Neutrophil (primary cell): ENCODE results near the gene UBE2D3.

ENCODE experiments used
- H3K27ac ChIP-seq: fragments of 200-600 bp; sonication (generic); 2 replicates; pipeline ENCODE4 v1.5.1; 2016; ENCODE audit warnings: mild to moderate bottlenecking, moderate library complexity
- H3K27me3 ChIP-seq: fragments of 200-600 bp; sonication (generic); 2 replicates; pipeline ENCODE4 v1.6.0; 2016; ENCODE audit warnings: mild to moderate bottlenecking
- H3K36me3 ChIP-seq: fragments of 200-600 bp; sonication (generic); 2 replicates; pipeline ENCODE4 v1.5.1; 2017
- H3K4me1 ChIP-seq, 2 experiments: fragments of 200-600 bp in 1 of 2; sonication (generic) in 1 of 2; 1 replicate in 1 of 2; 2 replicates in 1 of 2; pipeline versions ENCODE4 v1.5.1 to v1.6.1; 2013 to 2016; ENCODE audit warnings: low read depth in 1 of 2, low read length in 1 of 2, mild to moderate bottlenecking in 1 of 2, moderate library complexity in 1 of 2; ENCODE audit not compliant: control insufficient read depth in 1 of 2, insufficient read depth in 1 of 2
- H3K4me3 ChIP-seq, 2 experiments: fragments of 200-600 bp in 1 of 2; sonication (generic) in 1 of 2; 1 replicate in 1 of 2; 2 replicates in 1 of 2; pipeline ENCODE4 v1.5.1; 2013 to 2016; ENCODE audit warnings: low read depth in 1 of 2, low read length in 1 of 2, mild to moderate bottlenecking in 1 of 2, moderate library complexity in 1 of 2
- H3K9me3 ChIP-seq: fragments of 200-600 bp; sonication (generic); 2 replicates; pipeline ENCODE4 v1.5.1; 2016
- TF ChIP-seq, protein P1 (sequence below): fragments of 200-600 bp; sonication (generic); IDR thresholded peaks from 2 replicates; pipeline ENCODE4 v1.5.1; 2016; ENCODE audit warnings: antibody characterized with exemption

The UBE2D3 gene

DNA sequence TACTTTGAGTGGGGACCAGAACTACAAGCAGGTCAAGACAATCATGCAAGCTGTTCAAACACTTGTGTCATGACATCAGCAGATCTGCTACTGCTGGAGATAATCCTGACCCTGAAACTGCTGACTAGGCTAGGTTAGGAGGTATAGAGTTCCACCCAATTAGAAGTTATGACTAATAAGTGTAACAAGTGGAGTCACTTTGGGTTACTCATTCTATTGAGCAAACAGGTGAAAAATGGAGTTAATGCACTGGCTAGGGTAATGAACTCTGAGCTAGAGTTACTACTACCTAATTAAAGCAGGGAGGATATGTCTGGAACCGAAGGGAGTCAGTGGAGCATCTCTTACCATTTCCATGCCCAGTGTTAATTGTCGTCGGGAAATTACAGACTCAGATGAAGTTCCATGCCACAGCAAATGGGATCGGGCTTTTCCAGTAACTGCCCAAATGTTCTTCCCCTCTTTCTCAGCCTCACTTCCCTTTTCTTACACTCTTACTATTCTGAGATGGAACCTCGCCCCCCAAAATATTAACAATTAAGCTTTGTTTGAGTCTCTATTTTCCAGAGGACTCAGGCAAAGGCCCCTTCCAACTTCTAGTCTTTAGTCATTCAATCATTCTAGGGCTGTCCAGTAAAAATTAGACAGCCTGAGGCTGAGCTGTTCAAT is 46.7 kb downstream of the UBE2D3 start:
- H3K4me1 ChIP-seq: no peaks in the 10 kb centered on the region

GRCh38 chr4:102779204-102779603 is 48.1 kb downstream of the UBE2D3 start:
- no peaks in the 10 kb centered on the region for H3K36me3 ChIP-seq
- no peak overlapping the region for H3K4me3 ChIP-seq
- no peaks in the 10 kb centered on the region for H3K4me1 ChIP-seq
- TF ChIP-seq, protein P1, sequence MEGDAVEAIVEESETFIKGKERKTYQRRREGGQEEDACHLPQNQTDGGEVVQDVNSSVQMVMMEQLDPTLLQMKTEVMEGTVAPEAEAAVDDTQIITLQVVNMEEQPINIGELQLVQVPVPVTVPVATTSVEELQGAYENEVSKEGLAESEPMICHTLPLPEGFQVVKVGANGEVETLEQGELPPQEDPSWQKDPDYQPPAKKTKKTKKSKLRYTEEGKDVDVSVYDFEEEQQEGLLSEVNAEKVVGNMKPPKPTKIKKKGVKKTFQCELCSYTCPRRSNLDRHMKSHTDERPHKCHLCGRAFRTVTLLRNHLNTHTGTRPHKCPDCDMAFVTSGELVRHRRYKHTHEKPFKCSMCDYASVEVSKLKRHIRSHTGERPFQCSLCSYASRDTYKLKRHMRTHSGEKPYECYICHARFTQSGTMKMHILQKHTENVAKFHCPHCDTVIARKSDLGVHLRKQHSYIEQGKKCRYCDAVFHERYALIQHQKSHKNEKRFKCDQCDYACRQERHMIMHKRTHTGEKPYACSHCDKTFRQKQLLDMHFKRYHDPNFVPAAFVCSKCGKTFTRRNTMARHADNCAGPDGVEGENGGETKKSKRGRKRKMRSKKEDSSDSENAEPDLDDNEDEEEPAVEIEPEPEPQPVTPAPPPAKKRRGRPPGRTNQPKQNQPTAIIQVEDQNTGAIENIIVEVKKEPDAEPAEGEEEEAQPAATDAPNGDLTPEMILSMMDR: no peak
- H3K27ac ChIP-seq: no peak overlapping the region
- no peaks in the 10 kb centered on the region for H3K27me3 ChIP-seq
- H3K9me3 ChIP-seq: no peaks in the 10 kb centered on the region

More for the DNA sequence above, 46.7 kb downstream of the UBE2D3 start:
- Histone ChIP-seq H3K27ac (no peak overlapping the region), H3K4me3 (no peak overlapping the region), H3K9me3 (no peaks in the 10 kb centered on the region), H3K36me3 (no peaks in the 10 kb centered on the region), H3K27me3 (no peaks in the 10 kb centered on the region)
- TF ChIP-seq, protein P1: no peak

GRCh38 chr4:102778720-102779119 is 48.6 kb downstream of the UBE2D3 start:
- Histone ChIP-seq H3K9me3 (no peaks in the 10 kb centered on the region), H3K27me3 (no peaks in the 10 kb centered on the region), H3K4me1 (no peaks in the 10 kb centered on the region), H3K4me3 (no peak overlapping the region), H3K27ac (no peak overlapping the region), H3K36me3 (no peaks in the 10 kb centered on the region)
- TF ChIP-seq, protein P1: no peak

DNA sequence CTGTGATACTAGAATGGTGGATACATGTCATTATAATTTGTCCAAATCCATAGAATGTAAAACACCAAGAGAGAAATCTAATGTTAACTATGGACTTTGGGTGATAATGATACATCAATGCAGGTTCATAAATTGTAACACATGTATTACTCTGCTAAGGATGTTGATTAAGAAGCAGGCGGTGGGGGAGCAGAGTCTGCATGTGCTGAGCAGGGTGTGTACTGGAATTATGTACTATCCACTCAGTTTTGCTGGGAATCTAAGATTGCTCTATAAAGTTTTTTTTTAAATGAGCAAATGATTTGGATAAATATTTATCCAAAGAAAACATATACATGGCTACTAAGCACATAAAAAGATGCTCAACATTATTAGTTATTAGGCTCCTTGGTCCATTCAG is 51.5 kb downstream of the UBE2D3 start:
- H3K4me1 ChIP-seq: no peaks in the 10 kb centered on the region
- TF ChIP-seq, protein P1: no peak
- H3K9me3 ChIP-seq: no peaks in the 10 kb centered on the region
- H3K27me3 ChIP-seq: no peaks in the 10 kb centered on the region
- H3K36me3 ChIP-seq: no peaks in the 10 kb centered on the region
- H3K4me3 ChIP-seq: no peak overlapping the region
- no peak overlapping the region for H3K27ac ChIP-seq

GRCh38 chr4:102774254-102774653 is 53.1 kb downstream of the UBE2D3 start:
- Histone ChIP-seq H3K27me3 (no peaks in the 10 kb centered on the region), H3K36me3 (no peaks in the 10 kb centered on the region)
- TF ChIP-seq, protein P1: no peak

More at GRCh38 chr4:102774254-102774653, 53.1 kb downstream of the UBE2D3 start:
- no peak overlapping the region for H3K27ac ChIP-seq
- H3K4me3 ChIP-seq: no peak overlapping the region
- H3K9me3 ChIP-seq: no peaks in the 10 kb centered on the region
- no peaks in the 10 kb centered on the region for H3K4me1 ChIP-seq
